Right lobe of liver (tissue), 4 donors: ENCODE data around the gene SPINT1.

ENCODE experiments used
- CTCF ChIP-seq, 4 donors: fragments of 200-600 bp in 3 of 4; fragments of 450-650 bp in 1 of 4; IDR thresholded peaks; one replicate each; pipeline versions ENCODE4 v1.5.1 to v1.8.0; 2016 to 2022; ENCODE audit warnings: antibody characterized with exemption in 4 of 4, mild to moderate bottlenecking in 2 of 4
- POLR2A ChIP-seq: fragments of 450-650 bp; IDR thresholded peaks from one replicate; pipeline ENCODE4 v1.6.1; 2017; ENCODE audit warnings: antibody characterized with exemption, mild to moderate bottlenecking
- donor health status: DM: no; HTN: no; CAD: no.
- donor health status: DM: no; HTN: no; CAD: no.
- donor health status: DM: no; HTN: yes; CAD: no.

- no peak for TF ChIP-seq CTCF (IDR thresholded peaks at IDR 0.05)
- TF ChIP-seq POLR2A, result no peak
These were observed 10.3 kb downstream of the SPINT1 start for GRCh38 chr15:40854161-40854560.
